HCT116 (cell line): Measurements from ENCODE around the gene ADCK1. TPM values are rescaled to one million over a fixed set of nuclear protein-coding genes. Genes with fewer than 3 reads are reported as not detected.

Experiments used
- ATAC-seq: fragments of 200-7000 bp; cut with Tn5 transposase; 2 replicates; pipeline ENCODE4 v1.9.1; 2020; ENCODE audit warnings: mild to moderate bottlenecking, moderate library complexity
- BruUV-seq: library from RNA; stranded (reverse); fragments of 400-500 nt; replicated peaks from 2 replicates; lab custom pipeline; 2021; lab: Mats Ljungman, UMichigan
- CTCF ChIA-PET: fragments of 300-600 bp; sonication (Branson Sonifier 250); formaldehyde crosslinking; loops from one replicate; lab custom pipeline; 2021; ENCODE audit warnings: antibody characterized with exemption; lab: Charles Lee
- POLR2A ChIA-PET: fragments of 300-600, 350-600 bp; sonication (Branson Sonifier 250); formaldehyde crosslinking; loops from one replicate; lab custom pipeline; 2021; ENCODE audit warnings: antibody characterized with exemption; lab: Charles Lee
- RAD21 ChIA-PET, 2 experiments: fragments of 300-600 bp; sonication (Branson Sonifier 250); formaldehyde crosslinking; loops; one replicate each; lab custom pipeline; 2023; ENCODE audit warnings: low total read pairs in 2 of 2; ENCODE audit not compliant: uncharacterized antibody in 2 of 2, unreplicated experiment in 2 of 2, low non-redundant PET in 1 of 2; lab: Charles Lee
- DNase-seq: peaks from one replicate; pipeline ENCODE4 v3.0.0-alpha.2; 2010; ENCODE audit warnings: low read depth, low spot score
- H2AFZ ChIP-seq: fragments of 200-600 bp; shearing (Covaris generic), sonication (generic); 2 replicates; pipeline ENCODE4 v1.6.1; 2017; ENCODE audit warnings: low read depth, mixed run types, mixed read lengths, antibody characterized with exemption, low read length; ENCODE audit not compliant: poor library complexity, severe bottlenecking
- H3K27ac ChIP-seq: 2 replicates; pipeline ENCODE4 v1.5.1; 2012; ENCODE audit warnings: low read depth, low read length
- H3K27me3 ChIP-seq: fragments of 200-600 bp; sonication (generic); 2 replicates; pipeline ENCODE4 v1.6.1; 2016; ENCODE audit warnings: mixed run types, low read length, mixed read lengths; ENCODE audit not compliant: insufficient read depth
- H3K36me3 ChIP-seq, 2 experiments: fragments of 200-500 bp in 1 of 2; fragments of 200-600 bp in 1 of 2; sonication (Bioruptor generic) in 1 of 2; sonication (generic) in 1 of 2; 2 replicates each; pipeline versions ENCODE4 v1.5.1 to v1.6.1; 2014 to 2016; ENCODE audit warnings: low read length in 2 of 2, inconsistent platforms in 1 of 2, mixed read lengths in 1 of 2, mixed run types in 1 of 2; ENCODE audit not compliant: insufficient read depth in 2 of 2, control insufficient read depth in 1 of 2
- H3K4me1 ChIP-seq, 2 experiments: fragments of 200-600 bp in 1 of 2; sonication (generic) in 1 of 2; 2 replicates each; pipeline versions ENCODE4 v1.5.1 to v1.6.1; 2012 to 2017; ENCODE audit warnings: low read length in 2 of 2, inconsistent platforms in 1 of 2, mild to moderate bottlenecking in 1 of 2, mixed read lengths in 1 of 2, mixed run types in 1 of 2, moderate library complexity in 1 of 2; ENCODE audit not compliant: insufficient read depth in 2 of 2, control insufficient read depth in 1 of 2
- H3K4me2 ChIP-seq: fragments of 200-600 bp; sonication (generic); 2 replicates; pipeline ENCODE4 v1.6.1; 2017; ENCODE audit warnings: mixed run types, low read length, mixed read lengths
- H3K4me3 ChIP-seq, 2 experiments: fragments of 200-600 bp in 1 of 2; sonication (generic) in 1 of 2; replicated peaks in 1 of 2; 2 replicates each; pipeline ENCODE4 v1.5.1; 2011 to 2016; ENCODE audit warnings: low read length in 2 of 2, control low read depth in 1 of 2, low read depth in 1 of 2, mild to moderate bottlenecking in 1 of 2, mixed read lengths in 1 of 2, mixed run types in 1 of 2
- H3K79me2 ChIP-seq: fragments of 200-600 bp; sonication (generic); 2 replicates; pipeline ENCODE4 v1.6.1; 2017; ENCODE audit warnings: mild to moderate bottlenecking, mixed run types, low read length, moderate library complexity, mixed read lengths; ENCODE audit not compliant: insufficient read depth
- H3K9ac ChIP-seq: fragments of 200-600 bp; sonication (generic); 2 replicates; pipeline ENCODE4 v1.6.1; 2016; ENCODE audit warnings: low read length, mixed read lengths
- H3K9me2 ChIP-seq: fragments of 200-600 bp; sonication (generic), shearing (Covaris generic); 2 replicates; pipeline ENCODE4 v1.6.1; 2017; ENCODE audit warnings: mixed run types, mild to moderate bottlenecking, moderate library complexity; ENCODE audit not compliant: insufficient read depth
- H3K9me3 ChIP-seq, 2 experiments: fragments of 200-500 bp in 1 of 2; fragments of 200-600 bp in 1 of 2; sonication (Bioruptor generic) in 1 of 2; sonication (generic) in 1 of 2; 2 replicates each; pipeline ENCODE4 v1.6.1; 2014 to 2017; ENCODE audit warnings: low read length in 2 of 2, mixed read lengths in 2 of 2, inconsistent platforms in 1 of 2, low read depth in 1 of 2, mild to moderate bottlenecking in 1 of 2, mixed run types in 1 of 2, moderate library complexity in 1 of 2; ENCODE audit not compliant: control insufficient read depth in 1 of 2, insufficient read depth in 1 of 2
- H4K20me1 ChIP-seq: fragments of 200-600 bp; sonication (generic), shearing (Covaris generic); 2 replicates; pipeline ENCODE4 v1.6.1; 2017; ENCODE audit warnings: mixed run types, mild to moderate bottlenecking, moderate library complexity; ENCODE audit not compliant: insufficient read depth
- ATF3 ChIP-seq: IDR thresholded peaks from 2 replicates; pipeline ENCODE4 v1.6.1; 2012
- CBX3 ChIP-seq: IDR thresholded peaks from 2 replicates; pipeline ENCODE4 v1.6.1; 2012; ENCODE audit warnings: low read depth
- CTCF ChIP-seq, 3 experiments: fragments of 200-600 bp in 1 of 3; sonication (generic) in 1 of 3; IDR thresholded peaks in 2 of 3; conservative IDR thresholded peaks in 1 of 3; 2 replicates each; pipeline ENCODE4 v1.5.1; 2012 to 2017; ENCODE audit warnings: low read depth in 2 of 3, low read length in 2 of 3, antibody characterized with exemption in 1 of 3, borderline replicate concordance in 1 of 3, control low read depth in 1 of 3, mild to moderate bottlenecking in 1 of 3, mixed read lengths in 1 of 3, mixed run types in 1 of 3, moderate library complexity in 1 of 3; ENCODE audit not compliant: insufficient read depth in 1 of 3
- EGR1 ChIP-seq: IDR thresholded peaks from 2 replicates; pipeline ENCODE4 v1.6.1; 2012; ENCODE audit warnings: low read depth
- ELF1 ChIP-seq: IDR thresholded peaks from 2 replicates; pipeline ENCODE4 v1.6.1; 2012; ENCODE audit warnings: low read depth, borderline replicate concordance
- EZH2 ChIP-seq: fragments of 200-600 bp; sonication (generic); IDR thresholded peaks from 2 replicates; pipeline ENCODE4 v1.6.1; 2017; ENCODE audit warnings: antibody characterized with exemption, mixed run types
- EZH2phosphoT487 ChIP-seq: fragments of 200-600 bp; IDR thresholded peaks from 2 replicates; pipeline ENCODE4 v1.6.1; 2018; ENCODE audit warnings: antibody characterized with exemption, borderline replicate concordance
- FOSL1 ChIP-seq: IDR thresholded peaks from 2 replicates; pipeline ENCODE4 v1.6.1; 2012; ENCODE audit warnings: low read depth
- JUND ChIP-seq: IDR thresholded peaks from 2 replicates; pipeline ENCODE4 v1.6.1; 2012
- MAX ChIP-seq: IDR thresholded peaks from 2 replicates; pipeline ENCODE4 v1.6.1; 2012
- POLR2A ChIP-seq: IDR thresholded peaks from 2 replicates; pipeline ENCODE4 v1.7.0; 2011; ENCODE audit warnings: borderline replicate concordance; ENCODE audit not compliant: insufficient read depth, insufficient read length; ENCODE audit errors: extremely low read depth
- POLR2AphosphoS5 ChIP-seq: IDR thresholded peaks from 2 replicates; pipeline ENCODE4 v1.6.1; 2011; ENCODE audit warnings: mild to moderate bottlenecking, low read depth, low read length, moderate library complexity
- RAD21 ChIP-seq: IDR thresholded peaks from 2 replicates; pipeline ENCODE4 v1.6.1; 2012; ENCODE audit warnings: low read depth, mild to moderate bottlenecking
- SIN3A ChIP-seq: IDR thresholded peaks from 2 replicates; pipeline ENCODE4 v1.6.1; 2012; ENCODE audit warnings: low read depth
- SP1 ChIP-seq: IDR thresholded peaks from 2 replicates; pipeline ENCODE4 v1.6.1; 2012; ENCODE audit warnings: low read depth
- SRF ChIP-seq: IDR thresholded peaks from 2 replicates; pipeline ENCODE4 v1.6.1; 2012; ENCODE audit warnings: low read depth
- TCF7L2 ChIP-seq: IDR thresholded peaks from 2 replicates; pipeline ENCODE4 v1.7.0; 2011; ENCODE audit warnings: borderline replicate concordance, inconsistent platforms; ENCODE audit not compliant: insufficient read depth, insufficient read length; ENCODE audit errors: extremely low read depth
- YY1 ChIP-seq: IDR thresholded peaks from 2 replicates; pipeline ENCODE4 v1.6.1; 2011; ENCODE audit warnings: low read length, low read depth, moderate library complexity, mild to moderate bottlenecking; ENCODE audit not compliant: insufficient replicate concordance; ENCODE audit errors: extremely low read depth
- ZFX ChIP-seq: fragments of 450-650 bp; IDR thresholded peaks from 2 replicates; pipeline ENCODE4 v1.6.1; 2017
- intact Hi-C: fragments of 100-400 bp; cut with micrococcal nuclease; formaldehyde crosslinking; loops from 2 replicates; pipeline ENCODE4 v1.10.0; 2022
- total RNA-seq: library from RNA; stranded (reverse); gene quantifications from one replicate; pipeline ENCODE4 v1.2.1, GENCODE V29; 2021; ENCODE audit not compliant: unreplicated experiment

ADCK1 gene
- total RNA-seq, 1 experiment from 2014 or later: 6.0 TPM

DNA sequence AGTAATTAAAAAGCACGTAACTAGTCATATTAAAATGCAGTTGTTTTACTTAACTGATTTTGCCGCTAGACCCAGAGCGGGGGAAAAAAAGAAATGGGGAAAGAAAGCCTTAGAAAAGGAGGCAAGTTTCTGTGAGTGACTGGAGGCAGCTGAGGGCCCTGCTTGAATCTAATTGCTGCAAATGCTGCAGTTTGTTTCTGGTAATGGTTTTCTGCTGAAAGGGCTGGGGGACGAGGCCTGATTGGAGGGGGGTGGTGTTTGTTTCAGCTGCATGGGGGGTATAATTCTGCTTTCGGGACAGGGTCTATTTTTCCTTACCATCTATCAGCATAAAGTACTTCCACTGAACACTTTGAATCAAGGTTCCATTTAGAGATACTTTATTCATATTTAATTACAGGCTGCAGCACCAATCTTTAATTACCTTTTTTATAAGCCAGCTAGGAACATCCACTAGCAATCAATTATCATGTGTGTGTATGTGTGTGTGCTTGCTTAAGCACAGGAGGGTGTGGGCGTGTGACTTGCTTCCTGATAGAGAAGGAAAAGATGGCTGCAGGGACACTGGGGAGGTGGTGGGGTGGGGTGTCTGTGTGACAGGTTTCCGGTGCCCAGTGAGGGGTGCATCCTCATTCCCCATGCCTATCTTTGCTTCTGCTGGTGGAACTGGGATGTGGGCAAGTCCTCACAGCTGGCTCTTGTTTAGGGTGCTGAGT lies 83.4 kb downstream of the ADCK1 start:
- Histone ChIP-seq H2AFZ (no peak overlapping the region), H3K36me3 (no peaks in the 10 kb centered on the region), H3K9me3 (no peaks in the 10 kb centered on the region), H3K4me2 (no peak overlapping the region), H3K4me1 (no peaks in the 10 kb centered on the region), H3K9ac (no peak overlapping the region), H3K79me2 (no peaks in the 10 kb centered on the region), H3K27me3 (no peaks in the 10 kb centered on the region), H3K4me3 (no peak overlapping the region), H4K20me1 (no peaks in the 10 kb centered on the region), H3K9me2 (no peaks in the 10 kb centered on the region), H3K27ac (no peak overlapping the region)
- no peak for DNase-seq
- RAD21 ChIA-PET: no interaction called here
- TF ChIP-seq EZH2phosphoT487: no peak
- no peak for TF ChIP-seq POLR2AphosphoS5
- TF ChIP-seq ZFX: no peak
- no peak for TF ChIP-seq YY1
- no peak for TF ChIP-seq FOSL1
- TF ChIP-seq SRF: no peak
- no peak for TF ChIP-seq TCF7L2
- TF ChIP-seq MAX: no peak
- TF ChIP-seq ELF1: no peak
- TF ChIP-seq JUND: no peak
- TF ChIP-seq EGR1: no peak
- TF ChIP-seq SP1: no peak
- TF ChIP-seq CBX3: no peak
- no peak for TF ChIP-seq EZH2
- TF ChIP-seq SIN3A: no peak
- no peak for TF ChIP-seq CTCF (IDR thresholded peaks at IDR 0.05 in 2 of 3, conservative IDR thresholded peaks at IDR 0.05 in 1 of 3; ENCODE audit: borderline replicate concordance in 1 of 3, insufficient read depth in 1 of 3, low read depth in 2 of 3, low read length in 2 of 3)
- no peak for TF ChIP-seq POLR2A
- TF ChIP-seq RAD21: no peak
- TF ChIP-seq ATF3: no peak
- intact Hi-C loops: no loop called here
- no TSS peak for BruUV-seq
- POLR2A ChIA-PET: no interaction called here
- CTCF ChIA-PET: no interaction called here
- ATAC-seq: no peak
